ENCODE measurements around the gene CDKL1.
"Not testable (repeated sequence)": the region's sequence is repeated elsewhere in the genome, so short reads cannot be mapped to it uniquely, and the experiment has no call there.

CDKL1 gene

GRCh38 chr14:50357124-50357523, 39.6 kb downstream of the CDKL1 start:
- FAIRE-seq (no peak), DNase-seq (ENCODE audit: insufficient read length, low spot score) (no peak)
- TF ChIP-seq CTCF (IDR thresholded peaks at IDR 0.05; ENCODE audit: insufficient read depth, missing control alignments), result no peak

GRCh38 chr14:50356283-50356682, 40.4 kb downstream of the CDKL1 start:
- not testable (repeated sequence) for DNase-seq (ENCODE audit: insufficient read length, low spot score); FAIRE-seq

GRCh38 chr14:50355692-50356091, 41.0 kb downstream of the CDKL1 start:
- DNase-seq (ENCODE audit: insufficient read length, low spot score), result no peak
- no peak for TF ChIP-seq CTCF (IDR thresholded peaks at IDR 0.05; ENCODE audit: insufficient read depth, missing control alignments)
- no peak for FAIRE-seq

DNA sequence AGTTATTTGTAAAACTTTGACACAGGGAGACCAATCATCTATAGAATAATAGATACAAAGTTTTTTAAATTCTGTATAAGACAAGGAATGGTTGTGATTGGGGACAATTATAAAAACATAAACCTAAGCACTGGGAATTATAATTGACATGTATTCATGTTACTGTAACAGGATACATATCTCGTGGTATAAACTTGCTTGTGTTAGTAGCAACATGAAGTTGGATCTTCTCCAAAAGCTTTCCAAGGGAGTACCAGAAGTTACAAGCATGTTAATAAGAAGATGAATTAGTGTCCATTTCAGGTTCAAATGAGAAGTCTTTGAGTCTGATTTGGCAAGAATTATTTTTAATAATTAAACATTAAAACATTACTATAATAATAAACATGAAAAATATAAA, 42.2 kb downstream of the CDKL1 start:
- DNase-seq (ENCODE audit: insufficient read length, low spot score) (no peak), FAIRE-seq (no peak)
- TF ChIP-seq CTCF (IDR thresholded peaks at IDR 0.05; ENCODE audit: insufficient read depth, missing control alignments), result no peak

DNA sequence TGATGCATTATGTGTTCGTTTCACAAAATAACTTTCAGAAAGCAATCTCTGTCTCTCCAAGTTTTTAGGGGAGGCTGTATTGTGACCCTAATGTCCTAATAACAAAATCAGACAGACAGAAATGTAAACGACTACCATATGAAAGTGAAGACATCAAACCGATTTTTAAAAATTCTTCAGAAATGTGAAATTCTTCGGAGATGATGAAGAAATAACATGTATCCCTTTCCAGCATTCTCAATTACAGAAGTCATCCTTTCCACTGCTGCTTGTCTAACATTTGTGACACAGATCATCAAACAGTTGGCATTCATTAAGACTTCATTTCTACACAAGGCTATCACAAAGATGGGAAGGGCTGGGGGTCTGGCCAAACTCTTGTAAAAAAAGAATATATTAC, 43.6 kb downstream of the CDKL1 start:
- DNase-seq (ENCODE audit: insufficient read length, low spot score), result no peak
- no peak for FAIRE-seq
- no peak for TF ChIP-seq CTCF (IDR thresholded peaks at IDR 0.05; ENCODE audit: insufficient read depth, missing control alignments)

- FAIRE-seq (no peak), DNase-seq (ENCODE audit: insufficient read length, low spot score) (no peak)
- TF ChIP-seq CTCF (IDR thresholded peaks at IDR 0.05; ENCODE audit: insufficient read depth, missing control alignments), result no peak
Measured at GRCh38 chr14:50352584-50352983, 44.1 kb downstream of the CDKL1 start.

GRCh38 chr14:50350975-50351374, 45.7 kb downstream of the CDKL1 start:
- DNase-seq (ENCODE audit: insufficient read length, low spot score), result no peak
- TF ChIP-seq CTCF (IDR thresholded peaks at IDR 0.05; ENCODE audit: insufficient read depth, missing control alignments), result no peak
- no peak for FAIRE-seq

DNA sequence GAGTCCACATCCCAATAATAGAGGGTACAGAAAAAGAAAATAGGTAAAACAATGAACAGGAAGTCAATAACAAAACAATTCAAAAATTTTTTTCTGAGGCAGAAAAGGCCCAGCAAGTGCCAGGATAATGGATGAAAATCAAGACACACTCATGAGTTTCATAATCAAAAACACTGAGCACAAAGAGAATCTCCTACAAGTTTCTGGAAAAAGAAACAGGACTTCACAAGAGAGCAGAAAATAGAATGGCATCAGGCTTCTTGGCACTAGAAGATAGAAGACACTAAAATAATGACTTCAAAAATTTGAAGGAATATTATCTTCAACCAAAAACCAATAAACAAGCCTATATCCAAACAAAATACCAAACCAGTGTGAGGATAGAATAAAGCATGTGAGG, 47.7 kb downstream of the CDKL1 start:
- DNase-seq (ENCODE audit: insufficient read length, low spot score) (no peak), FAIRE-seq (no peak)
- TF ChIP-seq CTCF (IDR thresholded peaks at IDR 0.05; ENCODE audit: insufficient read depth, missing control alignments), result no peak

All from D721Med (cell line).